ENCODE measurements around the gene PFDN1. TPM values are rescaled to one million over a fixed set of nuclear protein-coding genes. Genes with fewer than 3 reads are reported as not detected.

PFDN1 gene
- total and polyA plus RNA-seq, 2 experiments from 2014 or later, result 84.1 to 98.0 TPM

GRCh38 chr5:140321796-140322195 lies 18.9 kb upstream of the PFDN1 start:
- Histone ChIP-seq H3K4me2 (no peak overlapping the region), H3K79me2 (no peaks in the 10 kb centered on the region), H3K27me3 (no peaks in the 10 kb centered on the region), H3K36me3 (replicated peaks; ENCODE audit: insufficient read depth, low read depth) (no peaks in the 10 kb centered on the region), H3K27ac (no peak overlapping the region), H3K4me1 (ENCODE audit: insufficient read depth) (peaks cover 7% of the 10 kb centered on the region), H3K9me3 (ENCODE audit: low read depth) (no peaks in the 10 kb centered on the region), H2AFZ (no peak overlapping the region), H3K9me2 (replicated peaks; ENCODE audit: insufficient read depth) (no peaks in the 10 kb centered on the region), H3K4me3 (no peak overlapping the region), H4K20me1 (ENCODE audit: insufficient read depth, poor library complexity, severe bottlenecking) (no peaks in the 10 kb centered on the region)
- TF ChIP-seq CTCF (IDR thresholded peaks at IDR 0.05; ENCODE audit: poor library complexity) (no peak), EZH2 (IDR thresholded peaks at IDR 0.05; ENCODE audit: borderline replicate concordance) (no peak), EZH2phosphoT487 (IDR thresholded peaks at IDR 0.05; ENCODE audit: low read depth, severe bottlenecking, unreplicated experiment) (no peak)
- no peak for DNase-seq (ENCODE audit: low spot score)
- WGBS (ENCODE audit: low lambda C conversion rate, missing lambda C conversion rate), result 93% methylated on average over 2 of the region's 2 CpGs

GRCh38 chr5:140319833-140320232 lies 16.9 kb upstream of the PFDN1 start:
- Histone ChIP-seq H3K4me2 (no peak overlapping the region), H3K79me2 (no peaks in the 10 kb centered on the region), H4K20me1 (ENCODE audit: insufficient read depth, poor library complexity, severe bottlenecking) (no peaks in the 10 kb centered on the region), H3K4me3 (no peak overlapping the region), H3K4me1 (ENCODE audit: insufficient read depth) (peaks cover 7% of the 10 kb centered on the region), H3K27ac (no peak overlapping the region), H3K9me3 (ENCODE audit: low read depth) (no peaks in the 10 kb centered on the region), H2AFZ (no peak overlapping the region), H3K9me2 (replicated peaks; ENCODE audit: insufficient read depth) (no peaks in the 10 kb centered on the region), H3K27me3 (no peaks in the 10 kb centered on the region), H3K36me3 (replicated peaks; ENCODE audit: insufficient read depth, low read depth) (no peaks in the 10 kb centered on the region)
- DNase-seq (ENCODE audit: low spot score), result no peak
- WGBS (ENCODE audit: low lambda C conversion rate, missing lambda C conversion rate), result 93% methylated on average over 1 of the region's 1 CpG
- no peak for TF ChIP-seq EZH2phosphoT487 (IDR thresholded peaks at IDR 0.05; ENCODE audit: low read depth, severe bottlenecking, unreplicated experiment)
- no peak for TF ChIP-seq EZH2 (IDR thresholded peaks at IDR 0.05; ENCODE audit: borderline replicate concordance)
- TF ChIP-seq CTCF (IDR thresholded peaks at IDR 0.05; ENCODE audit: poor library complexity), result no peak

- Histone ChIP-seq H3K4me2 (no peak overlapping the region), H3K4me3 (no peak overlapping the region), H3K27ac (no peak overlapping the region), H3K27me3 (no peaks in the 10 kb centered on the region), H3K36me3 (replicated peaks; ENCODE audit: insufficient read depth, low read depth) (no peaks in the 10 kb centered on the region), H3K4me1 (ENCODE audit: insufficient read depth) (peaks cover 7% of the 10 kb centered on the region), H3K79me2 (no peaks in the 10 kb centered on the region), H4K20me1 (ENCODE audit: insufficient read depth, poor library complexity, severe bottlenecking) (no peaks in the 10 kb centered on the region), H2AFZ (no peak overlapping the region), H3K9me3 (ENCODE audit: low read depth) (no peaks in the 10 kb centered on the region), H3K9me2 (replicated peaks; ENCODE audit: insufficient read depth) (no peaks in the 10 kb centered on the region)
- TF ChIP-seq EZH2 (IDR thresholded peaks at IDR 0.05; ENCODE audit: borderline replicate concordance), result no peak
- TF ChIP-seq CTCF (IDR thresholded peaks at IDR 0.05; ENCODE audit: poor library complexity), result no peak
- TF ChIP-seq EZH2phosphoT487 (IDR thresholded peaks at IDR 0.05; ENCODE audit: low read depth, severe bottlenecking, unreplicated experiment), result no peak
- 76% methylated on average over 4 of the region's 4 CpGs for WGBS (ENCODE audit: low lambda C conversion rate, missing lambda C conversion rate)
- DNase-seq (ENCODE audit: low spot score), result no peak
Observed at GRCh38 chr5:140318792-140319191, 15.9 kb upstream of the PFDN1 start.

- H4K20me1 ChIP-seq (ENCODE audit: insufficient read depth, poor library complexity, severe bottlenecking), result no peaks in the 10 kb centered on the region
- no peak overlapping the region for H2AFZ ChIP-seq
- TF ChIP-seq CTCF (IDR thresholded peaks at IDR 0.05; ENCODE audit: poor library complexity) (no peak), EZH2phosphoT487 (IDR thresholded peaks at IDR 0.05; ENCODE audit: low read depth, severe bottlenecking, unreplicated experiment) (no peak), EZH2 (IDR thresholded peaks at IDR 0.05; ENCODE audit: borderline replicate concordance) (no peak)
- H3K36me3 ChIP-seq (replicated peaks; ENCODE audit: insufficient read depth, low read depth), result no peaks in the 10 kb centered on the region
- WGBS (ENCODE audit: low lambda C conversion rate, missing lambda C conversion rate), result 81% methylated on average over 5 of the region's 5 CpGs
- no peak overlapping the region for H3K4me3 ChIP-seq
- no peak overlapping the region for H3K27ac ChIP-seq
- H3K9me3 ChIP-seq (ENCODE audit: low read depth), result no peaks in the 10 kb centered on the region
- DNase-seq (ENCODE audit: low spot score), result no peak
- H3K4me1 ChIP-seq (ENCODE audit: insufficient read depth), result no peaks in the 10 kb centered on the region
- H3K4me2 ChIP-seq, result no peak overlapping the region
- no peaks in the 10 kb centered on the region for H3K79me2 ChIP-seq
- H3K9me2 ChIP-seq (replicated peaks; ENCODE audit: insufficient read depth), result no peaks in the 10 kb centered on the region
- no peaks in the 10 kb centered on the region for H3K27me3 ChIP-seq
Observed at GRCh38 chr5:140317859-140318258, 15.0 kb upstream of the PFDN1 start.

All from hepatocyte (in vitro differentiated cells).